Measurements from ENCODE around the gene CBFB. TPM values are rescaled to one million over a fixed set of nuclear protein-coding genes. Genes with fewer than 3 reads are reported as not detected.
"Not testable (repeated sequence)": the region's sequence is repeated elsewhere in the genome, so short reads cannot be mapped to it uniquely, and the experiment has no call there.

Gene CBFB
- 100 to 1,000 TPM; 128 to 161 TPM for total RNA-seq

GRCh38 chr16:67028696-67029253 is at the start of gene CBFB:
CBFB (plus strand) TSS chr16:67029149; CDS start chr16:67029408, 259 bp downstream.
- ATAC-seq (peak; percentile 94 to 96), DNase-seq (ENCODE audit: low spot score) (peak; percentile 97)
- peaks cover 14 to 22% of the 10 kb centered on the region in 2 donors for H3K4me1 Mint-ChIP-seq (ENCODE audit: low read depth in 2 of 2)
- peak within 1 kb of the TSS; percentile 88 for H3K4me3 Mint-ChIP-seq
- peaks cover 6% of the 10 kb centered on the region for H3K36me3 Mint-ChIP-seq
- peak within 1 kb of the TSS; percentile 86 to 93 for H3K27ac Mint-ChIP-seq
- H3K9me3 Mint-ChIP-seq, result no peaks in the 10 kb centered on the region
- no peaks in the 10 kb centered on the region for H3K27me3 Mint-ChIP-seq

- Mint-ChIP-seq H3K4me3 (no peak overlapping the region), H3K9me3 (no peaks in the 10 kb centered on the region), H3K4me1 (ENCODE audit: low read depth in 2 of 2) (peaks cover 21 to 30% of the 10 kb centered on the region in 2 donors), H3K36me3 (no peaks in the 10 kb centered on the region), H3K27ac (no peak overlapping the region), H3K27me3 (no peaks in the 10 kb centered on the region)
- DNase-seq (ENCODE audit: low spot score) (no peak), ATAC-seq (no peak)
These were observed 45.9 kb upstream of the CBFB start for GRCh38 chr16:66983033-66983432.

GRCh38 chr16:66984892-66985311 is 44.0 kb upstream of the CBFB start:
- peak overlapping the region; percentile 97 to 98 for H3K27ac Mint-ChIP-seq
- DNase-seq (ENCODE audit: low spot score), result peak; percentile 70
- H3K4me1 Mint-ChIP-seq (ENCODE audit: low read depth in 2 of 2), result peaks cover 21 to 30% of the 10 kb centered on the region in 2 donors
- no peaks in the 10 kb centered on the region for H3K36me3 Mint-ChIP-seq
- no peaks in the 10 kb centered on the region for H3K27me3 Mint-ChIP-seq
- ATAC-seq, result peak; percentile 86 to 92
- H3K9me3 Mint-ChIP-seq, result no peaks in the 10 kb centered on the region
- peak overlapping the region; percentile 71 for H3K4me3 Mint-ChIP-seq

GRCh38 chr16:66986559-66986958 is 42.4 kb upstream of the CBFB start:
- peak in 1 of 2 donors; percentile 36 for ATAC-seq
- peaks cover 21 to 30% of the 10 kb centered on the region in 2 donors for H3K4me1 Mint-ChIP-seq (ENCODE audit: low read depth in 2 of 2)

GRCh38 chr16:66988197-66988788 is 40.7 kb upstream of the CBFB start, which contains the start of gene CES4A:
CES4A (plus strand) TSS chr16:66988589; CDS start chr16:66988773, 184 bp downstream.
- H3K27ac Mint-ChIP-seq, result peak within 1 kb of the TSS; percentile 10 to 71
- DNase-seq (ENCODE audit: low spot score) (no peak), ATAC-seq (no peak)
- H3K27me3 Mint-ChIP-seq, result no peaks in the 10 kb centered on the region
- H3K4me1 Mint-ChIP-seq (ENCODE audit: low read depth in 2 of 2), result peaks cover 21 to 26% of the 10 kb centered on the region in 2 donors
- no peak within 1 kb of the TSS for H3K4me3 Mint-ChIP-seq
- H3K36me3 Mint-ChIP-seq, result no peaks in the 10 kb centered on the region
- H3K9me3 Mint-ChIP-seq, result no peaks in the 10 kb centered on the region

More at GRCh38 chr16:66986559-66986958, 42.4 kb upstream of the CBFB start:
- H3K4me3 Mint-ChIP-seq, result no peak overlapping the region
- no peak for DNase-seq (ENCODE audit: low spot score)
- H3K27me3 Mint-ChIP-seq, result no peaks in the 10 kb centered on the region
- peak overlapping the region; percentile 65 to 90 for H3K27ac Mint-ChIP-seq
- H3K9me3 Mint-ChIP-seq, result no peaks in the 10 kb centered on the region
- H3K36me3 Mint-ChIP-seq, result no peaks in the 10 kb centered on the region

GRCh38 chr16:66991545-66992077 is 37.3 kb upstream of the CBFB start:
- Mint-ChIP-seq H3K27ac (peak overlapping the region in 1 of 2 donors; percentile 60), H3K27me3 (no peaks in the 10 kb centered on the region), H3K9me3 (no peaks in the 10 kb centered on the region), H3K4me3 (no peak overlapping the region), H3K36me3 (no peaks in the 10 kb centered on the region), H3K4me1 (ENCODE audit: low read depth in 2 of 2) (peaks cover 5 to 8% of the 10 kb centered on the region in 2 donors)
- ATAC-seq, result no peak
- DNase-seq (ENCODE audit: low spot score), result no peak

GRCh38 chr16:66993558-66993957 is 35.4 kb upstream of the CBFB start:
- ATAC-seq; H3K4me1 Mint-ChIP-seq (ENCODE audit: low read depth in 2 of 2); H3K4me3 Mint-ChIP-seq; H3K36me3 Mint-ChIP-seq; H3K27me3 Mint-ChIP-seq; DNase-seq (ENCODE audit: low spot score); H3K9me3 Mint-ChIP-seq: not testable (repeated sequence)
- H3K27ac Mint-ChIP-seq, result peak overlapping the region in 1 of 2 donors; percentile 55

- Mint-ChIP-seq H3K4me1 (ENCODE audit: low read depth in 2 of 2) (peaks cover 9 to 14% of the 10 kb centered on the region in 2 donors), H3K27me3 (no peaks in the 10 kb centered on the region), H3K9me3 (no peaks in the 10 kb centered on the region), H3K4me3 (no peak overlapping the region), H3K36me3 (no peaks in the 10 kb centered on the region), H3K27ac (no peak overlapping the region)
- DNase-seq (ENCODE audit: low spot score) (no peak), ATAC-seq (no peak)
These were observed 32.5 kb upstream of the CBFB start for GRCh38 chr16:66996324-66996982.

GRCh38 chr16:66996983-66997358 is 32.0 kb upstream of the CBFB start:
- no peak for ATAC-seq
- H3K27ac Mint-ChIP-seq, result peak overlapping the region in 1 of 2 donors; percentile 2

GRCh38 chr16:67000384-67001351 is 28.3 kb upstream of the CBFB start:
- H3K36me3 Mint-ChIP-seq, result no peaks in the 10 kb centered on the region
- H3K4me1 Mint-ChIP-seq (ENCODE audit: low read depth in 2 of 2), result peaks cover 16 to 22% of the 10 kb centered on the region in 2 donors

More at GRCh38 chr16:66996983-66997358, 32.0 kb upstream of the CBFB start:
- Mint-ChIP-seq H3K36me3 (no peaks in the 10 kb centered on the region), H3K4me1 (ENCODE audit: low read depth in 2 of 2) (peaks cover 15 to 19% of the 10 kb centered on the region in 2 donors), H3K27me3 (peaks cover 0 to 2% of the 10 kb centered on the region in 2 donors), H3K9me3 (no peaks in the 10 kb centered on the region), H3K4me3 (no peak overlapping the region)
- no peak for DNase-seq (ENCODE audit: low spot score)

GRCh38 chr16:67001726-67002125 is 27.2 kb upstream of the CBFB start:
- peaks cover 0 to 9% of the 10 kb centered on the region in 2 donors for H3K27me3 Mint-ChIP-seq
- H3K4me1 Mint-ChIP-seq (ENCODE audit: low read depth in 2 of 2), result peaks cover 16 to 22% of the 10 kb centered on the region in 2 donors
- H3K4me3 Mint-ChIP-seq, result peak overlapping the region; percentile 53
- DNase-seq (ENCODE audit: low spot score) (no peak), ATAC-seq (no peak)
- H3K36me3 Mint-ChIP-seq, result no peaks in the 10 kb centered on the region
- H3K27ac Mint-ChIP-seq, result peak overlapping the region in 1 of 2 donors; percentile 76
- H3K9me3 Mint-ChIP-seq, result no peaks in the 10 kb centered on the region

More at GRCh38 chr16:67000384-67001351, 28.3 kb upstream of the CBFB start:
- Mint-ChIP-seq H3K9me3 (no peaks in the 10 kb centered on the region), H3K27ac (peak overlapping the region; percentile 1 to 54), H3K27me3 (peaks cover 0 to 9% of the 10 kb centered on the region in 2 donors), H3K4me3 (peak overlapping the region; percentile 51)
- DNase-seq (ENCODE audit: low spot score) (no peak), ATAC-seq (peak; percentile 63 to 78)

- H3K27ac Mint-ChIP-seq, result peak overlapping the region in 1 of 2 donors; percentile 33
- no peaks in the 10 kb centered on the region for H3K36me3 Mint-ChIP-seq
- DNase-seq (ENCODE audit: low spot score), result no peak
- H3K4me1 Mint-ChIP-seq (ENCODE audit: low read depth in 2 of 2), result peaks cover under 1 to 2% of the 10 kb centered on the region in 2 donors
- ATAC-seq, result no peak
- H3K27me3 Mint-ChIP-seq, result peaks cover 0 to 7% of the 10 kb centered on the region in 2 donors
- no peaks in the 10 kb centered on the region for H3K9me3 Mint-ChIP-seq
- no peak overlapping the region for H3K4me3 Mint-ChIP-seq
These were observed 21.9 kb upstream of the CBFB start for GRCh38 chr16:67006930-67007658.
